H7 (cell line): ENCODE data around the gene CCDC154. TPM values are rescaled to one million over a fixed set of nuclear protein-coding genes. Genes with fewer than 3 reads are reported as not detected.

Source experiments
- DNase-seq: peaks from one replicate; pipeline ENCODE4 v3.0.0; 2012
- H3K27me3 ChIP-seq: 2 replicates; pipeline ENCODE4 v1.6.0; 2011; ENCODE audit warnings: mild to moderate bottlenecking, low read length; ENCODE audit not compliant: control insufficient read depth, insufficient read depth
- H3K36me3 ChIP-seq: replicated peaks from 2 replicates; pipeline ENCODE4 v1.5.1; 2011; ENCODE audit warnings: low read length; ENCODE audit not compliant: control insufficient read depth, insufficient read depth
- H3K4me3 ChIP-seq: 2 replicates; pipeline ENCODE4 v1.5.1; 2011; ENCODE audit warnings: low read depth, mild to moderate bottlenecking, control low read depth, low read length, moderate library complexity; ENCODE audit not compliant: insufficient read depth
- total RNA-seq: library from RNA; depleted of rRNA; stranded (reverse); fragments of >200 nt; shearing (Covaris generic); gene quantifications from 2 replicates; pipeline ENCODE4 v1.2.3, GENCODE V29; 2014

CCDC154 gene
- total RNA-seq, 1 experiment from 2014 or later, result not detected

DNA sequence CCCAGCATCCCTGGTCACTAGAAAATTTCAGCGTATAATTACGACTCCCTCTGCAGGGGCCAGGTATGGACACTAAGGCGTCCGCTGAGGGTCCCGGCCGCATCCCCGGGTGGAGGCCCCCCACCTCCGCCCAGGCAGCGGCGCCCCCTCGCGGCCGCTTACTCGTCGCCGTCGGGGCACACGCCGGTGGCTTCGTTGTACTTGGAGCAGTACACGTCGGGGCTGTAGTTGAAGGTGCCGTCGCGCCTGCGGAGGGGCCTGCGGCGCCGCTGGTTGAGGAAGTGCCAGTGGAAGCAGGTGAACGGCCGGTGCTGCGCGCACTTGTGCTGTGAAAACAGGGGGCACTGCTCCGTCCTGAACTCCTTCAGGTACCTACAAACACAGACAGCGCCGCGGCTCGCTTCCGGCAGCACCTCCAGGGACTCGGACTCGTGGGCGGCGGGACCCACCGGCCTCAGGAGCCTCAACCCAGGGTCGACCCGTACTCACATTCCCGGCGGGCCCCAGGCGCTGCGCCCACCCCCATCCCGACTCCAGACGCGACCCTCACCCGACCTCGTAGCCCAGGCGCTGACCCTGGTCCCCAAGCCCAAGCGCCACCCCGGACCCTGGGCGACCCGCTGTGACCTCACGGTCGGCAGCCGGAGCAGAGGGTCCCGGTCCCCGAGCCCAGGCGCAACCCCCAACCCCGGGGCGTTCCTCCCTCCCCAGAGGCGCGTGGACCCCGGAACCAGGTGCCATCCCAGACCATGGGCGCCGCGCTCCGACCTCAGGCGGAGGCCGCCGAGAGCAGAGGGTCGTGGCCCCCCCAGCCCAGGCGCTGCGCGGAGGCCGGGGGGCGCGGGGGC lies 30.4 kb downstream of the CCDC154 start:
- Histone ChIP-seq H3K27me3 (peaks cover 4% of the 10 kb centered on the region; the same call in 1 of the 2 replicates), H3K36me3 (no peaks in the 10 kb centered on the region; the same call in 1 of the 2 replicates), H3K4me3 (peak overlapping the region; percentile 76)
- DNase-seq, result peak; percentile 96

DNA sequence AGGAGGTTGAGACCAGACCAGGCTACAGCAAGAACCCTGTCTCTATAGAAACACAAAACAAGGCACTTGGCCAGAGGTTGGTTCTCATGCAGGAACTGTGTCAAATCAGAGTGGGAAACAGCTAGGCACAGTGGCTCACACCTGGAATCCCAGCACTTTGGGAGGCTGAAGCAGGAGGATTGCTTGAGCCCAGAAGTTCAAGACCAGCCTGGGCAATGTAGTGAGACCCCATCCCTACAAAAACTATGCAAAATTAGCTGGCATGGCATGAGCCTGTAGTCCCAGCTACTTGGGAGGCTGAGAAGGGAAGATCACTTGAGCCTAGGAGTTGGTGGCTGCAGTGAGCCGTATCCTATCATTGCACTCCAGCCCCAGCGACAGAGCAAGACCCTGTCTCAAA lies 31.5 kb downstream of the CCDC154 start:
- peaks cover 4% of the 10 kb centered on the region; the same call in 1 of the 2 replicates for H3K27me3 ChIP-seq
- no peak for DNase-seq
- H3K4me3 ChIP-seq, result no peak overlapping the region
- H3K36me3 ChIP-seq, result no peaks in the 10 kb centered on the region; the same call in 1 of the 2 replicates

GRCh38 chr16:1408171-1408837 lies 36.1 kb downstream of the CCDC154 start:
- peak; percentile 100 for DNase-seq
- H3K36me3 ChIP-seq, result no peaks in the 10 kb centered on the region; the same call in 1 of the 2 replicates
- no peaks in the 10 kb centered on the region for H3K27me3 ChIP-seq
- H3K4me3 ChIP-seq, result peak overlapping the region; percentile 53

DNA sequence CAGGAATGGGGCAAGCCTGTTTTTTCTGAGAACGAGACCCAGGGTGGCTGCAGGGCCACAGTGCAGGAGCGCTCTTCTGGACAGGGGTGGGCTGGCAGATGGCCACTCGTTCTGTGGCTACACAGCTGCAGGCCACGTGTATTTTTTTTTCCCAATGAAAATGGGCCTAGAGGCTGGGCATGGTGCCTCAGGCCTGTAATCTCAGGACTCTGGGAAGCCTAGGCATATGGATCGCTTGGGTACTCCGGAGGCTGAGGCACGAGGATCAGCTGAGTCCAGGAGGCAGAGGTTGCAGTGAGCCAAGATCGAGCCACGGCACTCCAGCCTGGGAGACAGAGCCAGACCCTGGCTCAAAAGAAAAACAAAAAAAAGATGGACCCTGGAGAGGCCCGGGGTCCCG lies 36.6 kb downstream of the CCDC154 start:
- Histone ChIP-seq H3K4me3 (peak overlapping the region; percentile 12; the same call in 1 of the 2 replicates), H3K36me3 (no peaks in the 10 kb centered on the region; the same call in 1 of the 2 replicates), H3K27me3 (no peaks in the 10 kb centered on the region)
- peak; percentile 38 for DNase-seq

- peak; percentile 39 for DNase-seq
- H3K27me3 ChIP-seq, result no peaks in the 10 kb centered on the region
- H3K4me3 ChIP-seq, result no peak overlapping the region
- peaks cover 3% of the 10 kb centered on the region for H3K36me3 ChIP-seq
Observed at GRCh38 chr16:1403733-1404132, 40.6 kb downstream of the CCDC154 start.

- Histone ChIP-seq H3K36me3 (peaks cover 3% of the 10 kb centered on the region), H3K27me3 (no peaks in the 10 kb centered on the region), H3K4me3 (no peak overlapping the region)
- DNase-seq, result peak; percentile 34
Observed at GRCh38 chr16:1403036-1403435, 41.3 kb downstream of the CCDC154 start.

DNA sequence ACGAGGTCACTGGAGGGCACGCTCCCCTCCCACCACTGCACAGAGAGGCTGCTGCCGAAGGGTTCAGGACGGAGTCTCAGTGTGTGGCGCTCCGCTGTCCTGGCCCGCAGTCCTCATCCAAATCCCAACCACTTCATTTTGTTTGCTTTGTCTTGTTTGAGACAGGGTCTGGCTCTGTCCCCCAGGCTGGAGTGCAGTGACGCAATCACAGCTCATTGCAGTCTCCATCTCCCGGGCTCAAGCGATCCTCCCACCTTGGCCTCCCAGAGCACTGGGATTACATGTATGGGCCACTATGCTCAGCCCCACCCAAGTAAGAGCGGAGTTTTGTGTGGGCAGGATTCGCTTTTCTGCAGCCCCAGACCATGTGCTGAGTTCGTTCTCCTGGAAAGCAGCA lies 42.6 kb downstream of the CCDC154 start:
- H3K4me3 ChIP-seq, result no peak overlapping the region
- no peak for DNase-seq
- H3K36me3 ChIP-seq, result peaks cover 3% of the 10 kb centered on the region
- H3K27me3 ChIP-seq, result no peaks in the 10 kb centered on the region

DNA sequence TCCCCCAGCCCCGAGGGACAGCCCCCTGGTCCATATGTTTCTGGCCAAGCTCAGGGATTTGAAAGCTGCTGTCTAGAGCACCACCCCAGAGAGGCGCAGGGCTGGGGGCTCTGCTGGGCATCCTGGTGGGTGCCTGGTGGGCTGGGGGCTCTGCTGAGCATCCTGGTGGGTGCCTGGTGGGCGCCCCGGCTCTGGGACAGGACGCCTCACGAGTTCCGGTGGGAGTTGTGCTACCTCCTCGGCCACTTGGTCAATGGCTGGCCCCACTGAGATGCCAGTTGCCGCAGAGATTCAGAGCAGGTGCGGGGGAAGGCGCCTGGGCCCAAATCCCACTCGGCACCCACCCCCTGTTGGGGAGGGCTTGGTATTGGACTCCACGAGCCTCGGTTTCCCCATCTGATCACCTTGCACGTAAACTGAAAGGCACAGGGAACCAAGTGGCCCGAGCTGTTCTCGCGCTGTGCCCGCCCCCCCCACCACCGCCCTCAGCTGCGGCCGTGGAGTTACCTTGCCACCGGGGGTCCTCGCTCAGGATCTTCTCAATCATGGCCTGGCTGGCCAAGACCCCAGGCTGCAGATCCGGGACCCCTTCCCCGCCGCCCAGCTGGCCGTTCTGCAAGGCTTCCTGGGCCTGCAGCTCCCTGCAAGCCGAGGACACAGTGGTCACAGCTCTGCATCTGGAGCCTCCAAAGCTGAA lies 43.1 kb downstream of the CCDC154 start:
- peak; percentile 76 for DNase-seq
- Histone ChIP-seq H3K27me3 (no peaks in the 10 kb centered on the region), H3K4me3 (no peak overlapping the region), H3K36me3 (peaks cover 3% of the 10 kb centered on the region)

GRCh38 chr16:1398826-1399581 lies 45.4 kb downstream of the CCDC154 start:
- Histone ChIP-seq H3K36me3 (peaks cover 3% of the 10 kb centered on the region), H3K27me3 (no peaks in the 10 kb centered on the region), H3K4me3 (no peak overlapping the region)
- DNase-seq, result peak; percentile 63

- no peak for DNase-seq
- Histone ChIP-seq H3K36me3 (peaks cover 3% of the 10 kb centered on the region), H3K27me3 (no peaks in the 10 kb centered on the region), H3K4me3 (no peak overlapping the region)
Observed at GRCh38 chr16:1398351-1398750, 46.0 kb downstream of the CCDC154 start.

DNA sequence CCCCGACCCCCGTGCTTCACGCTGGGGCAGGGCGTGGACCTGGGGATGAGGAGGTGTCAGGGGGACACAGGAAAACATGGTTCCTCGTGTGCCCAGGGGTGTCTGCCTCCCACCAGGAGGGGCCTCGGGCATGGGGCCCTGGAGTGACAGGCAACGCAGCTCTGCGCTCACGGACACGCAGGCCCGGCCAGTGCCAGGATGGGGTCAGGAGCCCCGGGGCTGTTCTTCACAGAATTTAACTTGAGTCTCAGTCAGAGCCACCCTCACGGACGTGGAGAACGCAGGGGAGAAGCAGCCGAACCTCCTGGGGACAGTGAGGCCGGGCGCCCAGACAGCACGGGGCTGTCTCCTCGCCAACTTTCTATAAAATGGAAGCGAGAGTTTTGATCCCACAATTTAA lies 46.6 kb downstream of the CCDC154 start:
- peaks cover 3% of the 10 kb centered on the region for H3K36me3 ChIP-seq
- H3K4me3 ChIP-seq, result no peak overlapping the region
- no peaks in the 10 kb centered on the region for H3K27me3 ChIP-seq
- peak; percentile 54 for DNase-seq

DNA sequence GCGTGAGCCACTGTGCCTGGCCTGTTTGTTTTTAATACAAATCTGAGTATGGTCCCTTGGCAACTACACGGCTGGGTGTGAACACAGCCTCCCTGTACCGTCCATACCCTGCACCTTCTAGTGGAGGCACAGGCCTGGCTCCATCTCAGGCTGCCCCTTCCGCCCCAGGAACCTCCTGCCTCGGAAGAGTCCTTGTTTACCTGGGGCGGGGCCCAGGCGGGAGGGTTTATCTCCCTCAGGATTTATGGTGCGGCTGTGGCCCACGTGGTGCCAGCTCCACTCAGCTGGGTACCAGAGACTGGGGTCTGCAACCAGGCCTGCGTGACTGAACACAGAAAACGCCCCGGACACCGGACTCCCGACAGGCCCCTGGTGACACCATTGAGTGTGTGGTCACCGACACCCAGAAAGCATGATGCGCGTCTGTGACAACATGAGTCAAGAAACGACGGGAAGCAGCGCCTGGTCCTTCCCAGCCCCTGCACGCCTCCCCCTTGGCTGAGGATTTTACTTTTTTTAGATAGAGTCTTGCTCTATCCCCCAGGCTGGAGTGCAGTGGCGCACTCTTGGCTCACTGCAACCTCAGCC lies 48.8 kb downstream of the CCDC154 start:
- Histone ChIP-seq H3K27me3 (no peaks in the 10 kb centered on the region), H3K4me3 (no peak overlapping the region), H3K36me3 (peaks cover 3% of the 10 kb centered on the region)
- DNase-seq, result no peak

- Histone ChIP-seq H3K27me3 (no peaks in the 10 kb centered on the region), H3K4me3 (no peak overlapping the region), H3K36me3 (peaks cover 3% of the 10 kb centered on the region)
- peak; percentile 66 for DNase-seq
Observed at GRCh38 chr16:1394367-1394951, 49.9 kb downstream of the CCDC154 start.
